ENCODE results near the gene GAA. TPM values are rescaled to one million over a fixed set of nuclear protein-coding genes. Genes with fewer than 3 reads are reported as not detected.

Gene GAA
- total and polyA plus RNA-seq, 2 donors (not counting 1 experiment from before 2014, with no cell fraction given) = 32.3 to 39.4 TPM

GRCh38 chr17:80051681-80052080 lies 49.7 kb upstream of the GAA start:
- Histone ChIP-seq H3K4me2 (replicated peaks; ENCODE audit: low read depth, low read length, poor library complexity, severe bottlenecking) (no peak overlapping the region), H3K27me3 (replicated peaks in 1 of 4; ENCODE audit: control extremely low read depth in 1 of 4, control insufficient read depth in 3 of 4, insufficient read depth in 4 of 4, low read length in 3 of 4) (no peaks in the 10 kb centered on the region), H3K27ac (ENCODE audit: low read length in 2 of 2) (no peak overlapping the region), H3K36me3 (replicated peaks in 1 of 2; ENCODE audit: control extremely low read depth in 1 of 2, control insufficient read depth in 1 of 2, extremely low read depth in 1 of 2, insufficient read depth in 2 of 2, low read length in 1 of 2) (no peaks in the 10 kb centered on the region), H3K79me2 (ENCODE audit: control insufficient read depth, insufficient read depth, low read length) (no peaks in the 10 kb centered on the region), H3K4me1 (ENCODE audit: control insufficient read depth in 2 of 2, insufficient read depth in 2 of 2, low read length in 2 of 2) (no peaks in the 10 kb centered on the region), H2AFZ (ENCODE audit: insufficient read depth, low read depth, low read length, poor library complexity, severe bottlenecking) (no peak overlapping the region), H3K9me3 (ENCODE audit: control extremely low read depth in 1 of 3, control insufficient read depth in 2 of 3, insufficient read depth in 1 of 3, low read length in 2 of 3) (no peaks in the 10 kb centered on the region), H3K9ac (ENCODE audit: low read length) (no peak overlapping the region), H3K4me3 (ENCODE audit: control extremely low read depth in 1 of 5, extremely low read depth in 1 of 5, insufficient read depth in 1 of 5, low read depth in 2 of 5, low read length in 4 of 5) (no peak overlapping the region), H4K20me1 (ENCODE audit: control insufficient read depth, insufficient read depth, low read length, poor library complexity, severe bottlenecking) (no peaks in the 10 kb centered on the region)
- Mint-ChIP-seq H3K27me3 (peaks cover 9% of the 10 kb centered on the region), H3K4me3 (no peak overlapping the region), H3K9me3 (ENCODE audit: insufficient read depth) (no peaks in the 10 kb centered on the region), H3K4me1 (no peaks in the 10 kb centered on the region), H3K27ac (no peak overlapping the region)
- no peak for ATAC-seq (ENCODE audit: low read depth)
- no peak for TF ChIP-seq CTCF (IDR thresholded peaks at IDR 0.05)
- no peak for TF ChIP-seq EZH2 (IDR thresholded peaks at IDR 0.05; ENCODE audit: borderline replicate concordance, insufficient read depth, low read depth, low read length, poor library complexity, severe bottlenecking)
- WGBS (ENCODE audit: insufficient coverage) = 80% methylated on average over 8 of the region's 11 CpGs
- no peak for DNase-seq
- CTCF ChIA-PET = no interaction called here
- intact Hi-C loops (cut with micrococcal nuclease) = no loop called here
- POLR2A ChIA-PET = no interaction called here

DNA sequence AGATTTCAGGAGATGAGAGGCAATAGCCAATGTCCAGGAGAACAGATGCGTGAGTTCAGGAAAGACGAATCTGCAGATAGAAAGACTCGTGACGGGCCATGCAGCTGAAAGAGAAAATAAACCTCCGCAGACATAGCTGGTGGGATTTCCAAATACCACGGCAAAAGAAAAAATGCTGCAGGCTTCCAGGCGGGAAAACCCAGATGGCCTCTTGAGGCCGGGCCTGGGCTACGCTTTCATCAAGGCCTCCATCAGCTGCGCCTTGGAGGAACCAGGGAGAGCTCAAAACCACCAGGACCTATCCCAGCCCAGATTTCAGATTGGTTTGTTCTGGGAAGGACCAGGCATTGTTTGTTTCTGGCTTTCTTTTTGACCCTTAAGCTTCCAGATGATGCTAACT lies 48.3 kb upstream of the GAA start:
- no peak overlapping the region for H3K9ac ChIP-seq (ENCODE audit: low read length)
- no peaks in the 10 kb centered on the region for H3K4me1 Mint-ChIP-seq
- no peaks in the 10 kb centered on the region for H3K9me3 Mint-ChIP-seq (ENCODE audit: insufficient read depth)
- H4K20me1 ChIP-seq (ENCODE audit: control insufficient read depth, insufficient read depth, low read length, poor library complexity, severe bottlenecking) = no peaks in the 10 kb centered on the region
- H2AFZ ChIP-seq (ENCODE audit: insufficient read depth, low read depth, low read length, poor library complexity, severe bottlenecking) = no peak overlapping the region
- WGBS (ENCODE audit: insufficient coverage) = 98% methylated on average over 8 of the region's 10 CpGs
- peaks cover 11% of the 10 kb centered on the region for H3K27me3 Mint-ChIP-seq
- ChIA-PET CTCF (no interaction called here), POLR2A (no interaction called here)
- no peaks in the 10 kb centered on the region for H3K27me3 ChIP-seq (replicated peaks in 1 of 4; ENCODE audit: control extremely low read depth in 1 of 4, control insufficient read depth in 3 of 4, insufficient read depth in 4 of 4, low read length in 3 of 4)
- DNase-seq (no peak), ATAC-seq (ENCODE audit: low read depth) (no peak)
- no peak overlapping the region for H3K4me3 Mint-ChIP-seq
- TF ChIP-seq CTCF (IDR thresholded peaks at IDR 0.05) = no peak
- TF ChIP-seq EZH2 (IDR thresholded peaks at IDR 0.05; ENCODE audit: borderline replicate concordance, insufficient read depth, low read depth, low read length, poor library complexity, severe bottlenecking) = no peak
- H3K36me3 ChIP-seq (replicated peaks in 1 of 2; ENCODE audit: control extremely low read depth in 1 of 2, control insufficient read depth in 1 of 2, extremely low read depth in 1 of 2, insufficient read depth in 2 of 2, low read length in 1 of 2) = no peaks in the 10 kb centered on the region
- H3K79me2 ChIP-seq (ENCODE audit: control insufficient read depth, insufficient read depth, low read length) = no peaks in the 10 kb centered on the region
- no peak overlapping the region for H3K4me3 ChIP-seq (ENCODE audit: control extremely low read depth in 1 of 5, extremely low read depth in 1 of 5, insufficient read depth in 1 of 5, low read depth in 2 of 5, low read length in 4 of 5)
- H3K4me2 ChIP-seq (replicated peaks; ENCODE audit: low read depth, low read length, poor library complexity, severe bottlenecking) = no peak overlapping the region
- no peak overlapping the region for H3K27ac Mint-ChIP-seq
- no peaks in the 10 kb centered on the region for H3K9me3 ChIP-seq (ENCODE audit: control extremely low read depth in 1 of 3, control insufficient read depth in 2 of 3, insufficient read depth in 1 of 3, low read length in 2 of 3)
- intact Hi-C loops (cut with micrococcal nuclease) = no loop called here
- no peak overlapping the region for H3K27ac ChIP-seq (ENCODE audit: low read length in 2 of 2)
- H3K4me1 ChIP-seq (ENCODE audit: control insufficient read depth in 2 of 2, insufficient read depth in 2 of 2, low read length in 2 of 2) = no peaks in the 10 kb centered on the region

Measured in B cell (primary cell).